Upper lobe of left lung (tissue), 6 donors: Measurements from ENCODE around the gene CMTM1. TPM values are rescaled to one million over a fixed set of nuclear protein-coding genes. Genes with fewer than 3 reads are reported as not detected.

Experiments used
- ATAC-seq, 2 donors: fragments of 200-7000 bp; cut with Tn5 transposase; one replicate each; pipeline ENCODE4 v1.9.1; 2022; ENCODE audit warnings: mild to moderate bottlenecking in 2 of 2, moderate library complexity in 2 of 2; ENCODE audit not compliant: low FRiP score in 2 of 2
- DNase-seq, 2 donors: peaks; one replicate each; pipeline ENCODE4 v3.0.0-alpha.2; 2019 to 2020
- H3K27ac ChIP-seq, 4 donors: fragments of 200-600 bp; sonication (generic); one replicate each; pipeline ENCODE4 v1.5.1; 2016 to 2019
- H3K27me3 ChIP-seq, 4 donors: fragments of 200-600 bp; sonication (generic); one replicate each; pipeline ENCODE4 v1.5.1; 2017 to 2019
- H3K36me3 ChIP-seq, 4 donors: fragments of 200-600 bp; sonication (generic); one replicate each; pipeline ENCODE4 v1.5.1; 2016 to 2019
- H3K4me1 ChIP-seq, 4 donors: fragments of 200-600 bp; sonication (generic); one replicate each; pipeline ENCODE4 v1.5.1; 2018 to 2019
- H3K4me3 ChIP-seq, 4 donors: fragments of 200-600 bp; sonication (generic); one replicate each; pipeline ENCODE4 v1.5.1; 2017 to 2019; ENCODE audit warnings: mild to moderate bottlenecking in 2 of 4, moderate library complexity in 1 of 4
- H3K9me3 ChIP-seq, 4 donors: fragments of 200-600 bp; sonication (generic); one replicate each; pipeline ENCODE4 v1.5.1; 2018 to 2019
- EP300 ChIP-seq, 4 donors: sonication (generic); formaldehyde crosslinking; IDR thresholded peaks; one replicate each; pipeline ENCODE4 v1.5.1; 2017; ENCODE audit warnings: antibody characterized with exemption in 4 of 4, control low read depth in 2 of 4
- POLR2A ChIP-seq, 4 donors: fragments of 450-650 bp; IDR thresholded peaks; one replicate each; pipeline ENCODE4 v1.5.1; 2016 to 2017; ENCODE audit warnings: antibody characterized with exemption in 4 of 4, mild to moderate bottlenecking in 2 of 4
- POLR2AphosphoS5 ChIP-seq, 2 donors: sonication (generic); formaldehyde crosslinking; IDR thresholded peaks; one replicate each; pipeline ENCODE4 v1.5.1; 2017; ENCODE audit warnings: antibody characterized with exemption in 2 of 2
- WGBS, 2 donors: methylation state at CpG; one replicate each; pipeline ENCODE4 v1.1.5; 2017 to 2018; 5-methylcytosine and 5-hydroxymethylcytosine counted together
- total RNA-seq, 6 donors: library from RNA; depleted of rRNA in 4 of 6; stranded (reverse); fragments of >200 nt in 4 of 6; gene quantifications; one replicate each; pipeline versions ENCODE4 v1.1.0 to v1.2.1, GENCODE V29; 2016 to 2021
- TF ChIP-seq, protein P1 (sequence below), 6 experiments: fragments of 450-650 bp in 4 of 6; fragments of 200-600 bp in 2 of 6; sonication (generic) in 2 of 6; IDR thresholded peaks; one replicate each; pipeline ENCODE4 v1.5.1; 2016 to 2019; ENCODE audit warnings: antibody characterized with exemption in 6 of 6
- donor health status: DM: no; HTN: no; CAD: no; lungs with moderate emphysema.
- donor health status: DM: no; HTN: yes; CAD: no; lungs with severe emphysema.

CMTM1 gene
- total RNA-seq, 6 donors from 2014 or later, result 0.61 to 9.5 (median 2.6) TPM; not detected in 2

DNA sequence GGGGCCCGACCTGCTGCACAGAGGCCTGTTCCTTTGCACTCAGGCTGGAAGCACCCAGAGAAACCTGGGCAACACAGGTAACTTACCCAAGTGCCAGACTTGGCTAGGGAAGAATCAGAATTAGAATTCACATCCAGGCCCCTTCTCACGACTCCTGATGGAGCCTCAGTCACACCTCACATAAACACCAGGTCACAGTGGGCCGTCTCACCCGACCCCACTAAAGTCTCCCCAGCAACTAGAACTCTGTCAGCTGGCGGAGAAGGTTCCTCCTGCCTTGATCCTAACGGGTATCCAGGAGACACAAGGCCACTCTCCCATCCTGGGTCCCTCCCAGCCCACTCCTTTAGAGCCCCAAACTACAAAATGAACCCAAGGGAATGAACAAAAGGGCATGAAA is 22.7 kb upstream of the CMTM1 start:
- Histone ChIP-seq H3K27me3 (no peaks in the 10 kb centered on the region), H3K4me1 (peaks cover 9 to 22% (median 11%) of the 10 kb centered on the region in 4 donors), H3K36me3 (peaks cover 0 to 30% (median 10%) of the 10 kb centered on the region in 4 donors), H3K27ac (peak overlapping the region in 1 of 4 donors; percentile 27), H3K9me3 (no peaks in the 10 kb centered on the region), H3K4me3 (no peak overlapping the region)
- WGBS, 2 donors, result 80 to 94% methylated on average over 5 to 6 of the region's 6 CpGs
- TF ChIP-seq EP300 (IDR thresholded peaks at IDR 0.05) (no peak), POLR2A (IDR thresholded peaks at IDR 0.05) (no peak), POLR2AphosphoS5 (IDR thresholded peaks at IDR 0.05) (no peak)
- TF ChIP-seq, protein P1, sequence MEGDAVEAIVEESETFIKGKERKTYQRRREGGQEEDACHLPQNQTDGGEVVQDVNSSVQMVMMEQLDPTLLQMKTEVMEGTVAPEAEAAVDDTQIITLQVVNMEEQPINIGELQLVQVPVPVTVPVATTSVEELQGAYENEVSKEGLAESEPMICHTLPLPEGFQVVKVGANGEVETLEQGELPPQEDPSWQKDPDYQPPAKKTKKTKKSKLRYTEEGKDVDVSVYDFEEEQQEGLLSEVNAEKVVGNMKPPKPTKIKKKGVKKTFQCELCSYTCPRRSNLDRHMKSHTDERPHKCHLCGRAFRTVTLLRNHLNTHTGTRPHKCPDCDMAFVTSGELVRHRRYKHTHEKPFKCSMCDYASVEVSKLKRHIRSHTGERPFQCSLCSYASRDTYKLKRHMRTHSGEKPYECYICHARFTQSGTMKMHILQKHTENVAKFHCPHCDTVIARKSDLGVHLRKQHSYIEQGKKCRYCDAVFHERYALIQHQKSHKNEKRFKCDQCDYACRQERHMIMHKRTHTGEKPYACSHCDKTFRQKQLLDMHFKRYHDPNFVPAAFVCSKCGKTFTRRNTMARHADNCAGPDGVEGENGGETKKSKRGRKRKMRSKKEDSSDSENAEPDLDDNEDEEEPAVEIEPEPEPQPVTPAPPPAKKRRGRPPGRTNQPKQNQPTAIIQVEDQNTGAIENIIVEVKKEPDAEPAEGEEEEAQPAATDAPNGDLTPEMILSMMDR (IDR thresholded peaks at IDR 0.05), result no peak
- ATAC-seq (no peak), DNase-seq (no peak)

DNA sequence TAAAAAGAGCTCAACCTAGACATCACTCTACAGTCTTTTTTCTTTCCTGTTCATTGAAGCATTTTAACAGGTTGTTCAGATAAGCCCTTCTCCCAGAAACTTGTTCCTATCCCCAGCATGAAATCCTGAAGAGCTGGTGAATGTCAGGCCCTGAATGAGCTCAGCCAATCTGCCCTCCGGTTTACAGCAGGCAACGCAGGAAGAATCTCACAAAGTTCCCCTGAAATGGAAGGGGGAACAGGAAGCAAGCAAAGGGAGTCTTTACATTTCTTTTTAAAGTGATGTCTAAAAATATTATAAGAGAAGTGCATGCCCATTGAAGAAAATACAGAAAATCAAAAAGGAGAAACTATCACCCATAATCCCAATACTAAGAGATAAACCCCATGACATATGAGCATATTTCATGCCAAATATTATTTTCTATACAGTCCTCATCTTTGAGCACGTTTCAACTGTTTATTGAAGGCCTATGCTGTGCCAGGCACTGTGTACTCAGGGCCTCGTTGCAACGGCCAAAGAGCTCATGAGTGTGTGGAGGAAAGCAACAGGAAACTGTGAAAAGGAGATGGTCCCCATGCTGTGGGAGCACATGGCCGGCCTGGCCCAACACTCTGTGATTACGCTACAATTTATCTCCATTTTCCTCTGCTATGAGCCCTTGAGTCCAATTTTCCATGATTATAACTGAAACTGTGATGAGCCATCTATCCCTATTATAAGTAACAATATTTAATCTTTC is 22.1 kb upstream of the CMTM1 start:
- Histone ChIP-seq H3K27me3 (no peaks in the 10 kb centered on the region), H3K36me3 (peaks cover 0 to 30% (median 10%) of the 10 kb centered on the region in 4 donors), H3K9me3 (no peaks in the 10 kb centered on the region), H3K4me3 (no peak overlapping the region), H3K27ac (peak overlapping the region in 1 of 4 donors; percentile 27), H3K4me1 (peaks cover 15 to 28% (median 18%) of the 10 kb centered on the region in 4 donors)
- ATAC-seq (no peak), DNase-seq (no peak)
- 52 to 60% methylated on average over 7 of the region's 7 CpGs for WGBS, 2 donors
- TF ChIP-seq, protein P1 (IDR thresholded peaks at IDR 0.05), result no peak
- TF ChIP-seq POLR2A (IDR thresholded peaks at IDR 0.05), result no peak
- TF ChIP-seq EP300 (IDR thresholded peaks at IDR 0.05), result no peak
- no peak for TF ChIP-seq POLR2AphosphoS5 (IDR thresholded peaks at IDR 0.05)

DNA sequence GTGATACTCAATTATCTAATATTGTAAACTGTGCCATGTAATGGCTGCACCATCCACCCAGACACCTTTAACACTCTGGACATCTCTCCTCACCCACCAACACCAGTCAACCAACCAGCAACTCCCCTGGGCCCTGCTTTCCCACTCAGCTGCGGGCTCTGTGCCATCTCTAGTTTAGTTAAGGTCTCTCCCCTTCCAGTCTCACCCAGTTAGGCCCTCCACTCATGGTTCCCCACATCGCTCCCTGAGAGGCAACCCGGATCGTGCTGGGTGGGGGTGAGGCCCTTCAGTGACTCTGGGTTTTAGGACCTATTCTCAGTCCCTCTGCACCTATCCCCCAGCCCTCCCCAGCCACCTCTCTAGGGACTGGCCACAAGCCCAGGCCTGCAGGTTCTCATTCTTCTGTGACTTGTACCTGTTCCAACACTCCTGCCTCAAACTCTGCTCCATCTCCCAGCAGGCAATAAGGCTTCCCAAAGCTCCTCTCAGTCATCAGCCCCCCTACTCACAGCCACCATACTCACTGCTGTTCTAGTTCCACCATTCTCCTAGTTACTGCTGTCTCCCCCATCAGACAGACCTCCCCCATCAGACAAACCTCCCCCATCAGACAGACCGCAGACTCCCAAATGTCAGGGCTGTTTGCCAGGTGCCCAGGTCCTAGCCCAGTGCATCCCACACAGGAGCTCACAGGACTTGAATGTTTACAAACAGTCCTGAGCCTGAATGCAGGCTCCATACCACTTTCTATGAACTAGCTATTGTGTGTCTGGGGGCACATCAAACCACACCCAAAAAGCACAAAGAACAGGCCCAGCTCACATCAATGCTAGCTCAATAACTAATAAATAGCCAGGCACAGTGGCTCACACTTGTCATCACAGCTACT is 18.9 kb upstream of the CMTM1 start:
- ATAC-seq, result no peak
- 93 to 96% methylated on average over 5 of the region's 5 CpGs for WGBS, 2 donors
- no peak for TF ChIP-seq EP300 (IDR thresholded peaks at IDR 0.05)
- TF ChIP-seq POLR2AphosphoS5 (IDR thresholded peaks at IDR 0.05), result no peak
- TF ChIP-seq, protein P1 (IDR thresholded peaks at IDR 0.05), result no peak
- TF ChIP-seq POLR2A (IDR thresholded peaks at IDR 0.05), result no peak
- no peak for DNase-seq
- peak overlapping the region; percentile 96 to 99 (median 98) for H3K27ac ChIP-seq
- peaks cover 0 to 14% (median 4%) of the 10 kb centered on the region in 4 donors for H3K36me3 ChIP-seq
- no peaks in the 10 kb centered on the region for H3K27me3 ChIP-seq
- H3K9me3 ChIP-seq, result no peaks in the 10 kb centered on the region
- H3K4me3 ChIP-seq, result no peak overlapping the region
- peaks cover 30 to 48% (median 40%) of the 10 kb centered on the region in 4 donors for H3K4me1 ChIP-seq

DNA sequence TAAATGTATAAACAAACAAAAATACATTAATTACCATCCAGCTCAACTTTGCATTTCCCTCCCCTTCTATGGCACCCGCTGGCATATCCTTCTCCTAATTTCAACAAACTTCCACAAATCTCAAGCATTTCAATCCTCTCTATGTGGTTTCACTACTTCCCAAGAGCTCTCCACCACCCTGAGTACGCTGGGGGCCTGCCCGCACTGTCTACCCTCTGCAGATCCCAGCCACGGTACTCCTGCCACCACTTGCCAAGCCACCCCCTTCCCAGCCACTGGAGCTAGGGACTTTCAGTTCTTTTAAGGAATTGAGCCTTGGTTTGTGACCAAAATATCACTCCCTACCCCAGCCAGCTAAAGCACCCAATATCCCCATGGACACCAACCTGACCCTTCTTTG is 18.2 kb upstream of the CMTM1 start:
- H3K4me1 ChIP-seq, result peaks cover 30 to 51% (median 41%) of the 10 kb centered on the region in 4 donors
- ATAC-seq, result no peak
- no peaks in the 10 kb centered on the region for H3K27me3 ChIP-seq
- H3K36me3 ChIP-seq, result peaks cover 0 to 13% (median 4%) of the 10 kb centered on the region in 4 donors
- no peak for DNase-seq
- peak overlapping the region; percentile 96 to 99 (median 98) for H3K27ac ChIP-seq
- TF ChIP-seq, protein P1 (IDR thresholded peaks at IDR 0.05), result no peak
- no peak for TF ChIP-seq POLR2AphosphoS5 (IDR thresholded peaks at IDR 0.05)
- no peak for TF ChIP-seq EP300 (IDR thresholded peaks at IDR 0.05)
- TF ChIP-seq POLR2A (IDR thresholded peaks at IDR 0.05), result no peak
- WGBS, 2 donors, result 83 to 84% methylated on average over 4 of the region's 4 CpGs
- no peak overlapping the region for H3K4me3 ChIP-seq
- H3K9me3 ChIP-seq, result no peaks in the 10 kb centered on the region
